ENCODE results near the gene COL4A2.

Gene COL4A2

GRCh38 chr13:110341445-110342244, 34.6 kb downstream of the COL4A2 start:
- no peak for DNase-seq

- no peak for DNase-seq
These were observed 35.4 kb downstream of the COL4A2 start for GRCh38 chr13:110342474-110342873.

- no peak for DNase-seq
These were observed 36.3 kb downstream of the COL4A2 start for GRCh38 chr13:110343241-110343865.

GRCh38 chr13:110344320-110344719, 37.2 kb downstream of the COL4A2 start:
- no peak for DNase-seq

- no peak for DNase-seq
These were observed 38.2 kb downstream of the COL4A2 start for GRCh38 chr13:110345266-110345665.

GRCh38 chr13:110345701-110346100, 38.6 kb downstream of the COL4A2 start:
- no peak for DNase-seq

- DNase-seq: no peak
These were observed 39.6 kb downstream of the COL4A2 start for GRCh38 chr13:110346661-110347067.

GRCh38 chr13:110347088-110347487, 40.0 kb downstream of the COL4A2 start:
- DNase-seq: no peak

- no peak for DNase-seq
These were observed 40.6 kb downstream of the COL4A2 start for GRCh38 chr13:110347535-110348308.

- no peak for DNase-seq
These were observed 41.4 kb downstream of the COL4A2 start for GRCh38 chr13:110348309-110349105.

GRCh38 chr13:110349239-110349638, 42.2 kb downstream of the COL4A2 start:
- no peak for DNase-seq

GRCh38 chr13:110350049-110350448, 43.0 kb downstream of the COL4A2 start:
- no peak for DNase-seq

- no peak for DNase-seq
These were observed 43.4 kb downstream of the COL4A2 start for GRCh38 chr13:110350509-110350908.

GRCh38 chr13:110351636-110352420, 44.7 kb downstream of the COL4A2 start:
- DNase-seq: no peak

GRCh38 chr13:110352735-110353134, 45.7 kb downstream of the COL4A2 start:
- no peak for DNase-seq

GRCh38 chr13:110353339-110353977, 46.4 kb downstream of the COL4A2 start:
- DNase-seq: no peak

GRCh38 chr13:110354123-110354627, 47.1 kb downstream of the COL4A2 start:
- no peak for DNase-seq

GRCh38 chr13:110354715-110355473, 47.8 kb downstream of the COL4A2 start:
- no peak for DNase-seq

GRCh38 chr13:110356362-110356761, 49.3 kb downstream of the COL4A2 start:
- no peak for DNase-seq

- DNase-seq: no peak
These were observed 51.3 kb downstream of the COL4A2 start for GRCh38 chr13:110358381-110358780.
